ENCODE data around the gene PCNX3. TPM values are rescaled to one million over a fixed set of nuclear protein-coding genes. Genes with fewer than 3 reads are reported as not detected.

Gene PCNX3
- total and polyA plus RNA-seq, 10 of the 15 experiments (the other 5 are each of a cell fraction or from before 2014, with no cell fraction given), result 0.03 to 46.6 (median 8.4) TPM

- Histone ChIP-seq H3K4me3 (peak overlapping the region; percentile 91), H4K20me1 (ENCODE audit: control insufficient read depth, insufficient read depth) (no peaks in the 10 kb centered on the region; the same call in none of the 2 replicates), H3K9ac (ENCODE audit: control insufficient read depth, insufficient read depth, low read length) (peak overlapping the region; percentile 98), H3K79me2 (ENCODE audit: control insufficient read depth, insufficient read depth, low read length) (peaks cover 26% of the 10 kb centered on the region), H2AFZ (ENCODE audit: control insufficient read depth, low read depth, low read length) (no peak overlapping the region), H3K4me1 (ENCODE audit: control insufficient read depth, insufficient read depth, low read length) (peaks cover 9% of the 10 kb centered on the region), H3K9me3 (replicated peaks; ENCODE audit: control insufficient read depth, insufficient read depth, low read length) (no peaks in the 10 kb centered on the region), H3K27ac (ENCODE audit: control insufficient read depth, insufficient read depth) (peak overlapping the region; percentile 98), H3K36me3 (ENCODE audit: control insufficient read depth in 2 of 2, insufficient read depth in 2 of 2, low read length in 1 of 2) (peaks cover 7 to 8% of the 10 kb centered on the region in 2 experiments; a peak in 3 of 4 replicates), H3K27me3 (replicated peaks in 1 of 2; ENCODE audit: control insufficient read depth in 2 of 2, insufficient read depth in 2 of 2, low read length in 1 of 2) (no peaks in the 10 kb centered on the region), H3K4me2 (ENCODE audit: control insufficient read depth, insufficient read depth) (peak overlapping the region; percentile 83)
- ChIA-PET CTCF (interaction anchor here (0.7 to 3.6 kb wide), 7 partner anchors 11 to 196 kb away, joined by 3 to 13 read pairs (median 8); partner anchors contain the start of genes KAT5, MUS81 and SIPA1), POLR2A (interaction anchor here (0.6 to 5.5 kb wide), 13 partner anchors 11 to 226 kb away, joined by 3 to 88 read pairs (median 4); partner anchors contain the start of genes CCDC85B, KAT5, PCNX3 and SIPA1), RAD21 (ENCODE audit: unreplicated experiment) (interaction anchor here (0.6 to 2.6 kb wide), 12 partner anchors 11 to 187 kb away, joined by 3 to 19 read pairs (median 6); partner anchors contain the start of genes AP5B1, KAT5, PCNX3 and SIPA1), SMC1A (ENCODE audit: uncharacterized antibody, unreplicated experiment) (interaction anchor here (1.1 to 3.0 kb wide), 6 partner anchors 8 to 129 kb away, joined by 3 to 19 read pairs (median 10); partner anchors contain the start of gene PCNX3)
- DNase-seq (ENCODE audit: low read depth, low spot score), result no peak
- intact Hi-C loops (cut with micrococcal nuclease; ENCODE audit: unreplicated experiment) (loop anchor here (1.0 kb wide), 3 partner anchors 23 to 195 kb away; partner anchors contain the start of gene CFL1), in situ Hi-C loops (cut with MboI) (no loop called here)
- no TSS peak for BruUV-seq (replicated peaks)
- 2% methylated on average over 12 of the region's 15 CpGs for WGBS (ENCODE audit: insufficient coverage, insufficient replicate concordance, low lambda C conversion rate, missing lambda C conversion rate)
- FAIRE-seq, result peak; percentile 93
- ATAC-seq, result peak; percentile 64
- TF ChIP-seq CREM (IDR thresholded peaks at IDR 0.05; ENCODE audit: low read depth) (0 out of 2 replicates have a peak, but pooled peaks have one; percentile 14), IKZF1 (conservative IDR thresholded peaks at IDR 0.05) (peak; percentile 96), CBFB (IDR thresholded peaks at IDR 0.05; ENCODE audit: low read depth) (no peak), POLR2AphosphoS5 (IDR thresholded peaks at IDR 0.05; ENCODE audit: low read length) (0 out of 2 replicates have a peak, but pooled peaks have one; percentile 7), SKIL (IDR thresholded peaks at IDR 0.05; ENCODE audit: low read depth, poor library complexity, severe bottlenecking) (peak; percentile 80), RELA (IDR thresholded peaks at IDR 0.05; ENCODE audit: borderline replicate concordance, partially characterized antibody) (peak; percentile 14), FOXK2 (IDR thresholded peaks at IDR 0.05) (peak; percentile 47; the same call in 1 of the 2 replicates), EGR1 (IDR thresholded peaks at IDR 0.05; ENCODE audit: borderline replicate concordance in 1 of 2, low read depth in 2 of 2, low read length in 2 of 2) (peak in 1 of 2 experiments; percentile 91; a peak in 2 of 3 replicates), POLR2A (IDR thresholded peaks at IDR 0.05; ENCODE audit: low read depth, low read length) (peak; percentile 17; the same call in 1 of the 2 replicates), IKZF2 (IDR thresholded peaks at IDR 0.05) (peak; percentile 97 to 98), HDGF (IDR thresholded peaks at IDR 0.05) (0 out of 2 replicates have a peak, but pooled peaks have one; percentile 24), NBN (IDR thresholded peaks at IDR 0.05) (no peak; the same call in none of the 2 replicates), RAD51 (IDR thresholded peaks at IDR 0.05) (peak; percentile 77), ZNF274 (IDR thresholded peaks at IDR 0.05; ENCODE audit: insufficient read depth, insufficient read length) (no peak)
- TF ChIP-seq, protein P1, sequence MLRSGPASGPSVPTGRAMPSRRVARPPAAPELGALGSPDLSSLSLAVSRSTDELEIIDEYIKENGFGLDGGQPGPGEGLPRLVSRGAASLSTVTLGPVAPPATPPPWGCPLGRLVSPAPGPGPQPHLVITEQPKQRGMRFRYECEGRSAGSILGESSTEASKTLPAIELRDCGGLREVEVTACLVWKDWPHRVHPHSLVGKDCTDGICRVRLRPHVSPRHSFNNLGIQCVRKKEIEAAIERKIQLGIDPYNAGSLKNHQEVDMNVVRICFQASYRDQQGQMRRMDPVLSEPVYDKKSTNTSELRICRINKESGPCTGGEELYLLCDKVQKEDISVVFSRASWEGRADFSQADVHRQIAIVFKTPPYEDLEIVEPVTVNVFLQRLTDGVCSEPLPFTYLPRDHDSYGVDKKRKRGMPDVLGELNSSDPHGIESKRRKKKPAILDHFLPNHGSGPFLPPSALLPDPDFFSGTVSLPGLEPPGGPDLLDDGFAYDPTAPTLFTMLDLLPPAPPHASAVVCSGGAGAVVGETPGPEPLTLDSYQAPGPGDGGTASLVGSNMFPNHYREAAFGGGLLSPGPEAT (IDR thresholded peaks at IDR 0.05; ENCODE audit: low read depth), result peak; percentile 94
- TF ChIP-seq, protein P2, sequence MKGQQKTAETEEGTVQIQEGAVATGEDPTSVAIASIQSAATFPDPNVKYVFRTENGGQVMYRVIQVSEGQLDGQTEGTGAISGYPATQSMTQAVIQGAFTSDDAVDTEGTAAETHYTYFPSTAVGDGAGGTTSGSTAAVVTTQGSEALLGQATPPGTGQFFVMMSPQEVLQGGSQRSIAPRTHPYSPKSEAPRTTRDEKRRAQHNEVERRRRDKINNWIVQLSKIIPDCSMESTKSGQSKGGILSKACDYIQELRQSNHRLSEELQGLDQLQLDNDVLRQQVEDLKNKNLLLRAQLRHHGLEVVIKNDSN (IDR thresholded peaks at IDR 0.05; ENCODE audit: borderline replicate concordance, extremely low read length, insufficient read depth, low read depth, low read length), result peak; percentile 43
These were observed 48.1 kb downstream of the PCNX3 start for GRCh38 chr11:65663639-65664200.
